Measurements from ENCODE around the gene SRD5A3. TPM values are rescaled to one million over a fixed set of nuclear protein-coding genes. Genes with fewer than 3 reads are reported as not detected.

SRD5A3 gene
- total RNA-seq, 1 experiment from 2014 or later: 26.1 TPM

GRCh38 chr4:55363691-55364351 lies 17.8 kb downstream of the SRD5A3 start:
- DNase-seq (ENCODE audit: unreplicated experiment): no peak
- Mint-ChIP-seq H3K27ac (ENCODE audit: low read depth, unreplicated experiment) (no peak overlapping the region), H3K9me3 (ENCODE audit: unreplicated experiment) (no peaks in the 10 kb centered on the region), H3K36me3 (ENCODE audit: insufficient read depth, unreplicated experiment) (peaks cover 9% of the 10 kb centered on the region), H3K27me3 (ENCODE audit: insufficient read depth, unreplicated experiment) (no peaks in the 10 kb centered on the region), H3K4me3 (ENCODE audit: unreplicated experiment) (no peak overlapping the region), H3K4me1 (ENCODE audit: insufficient read depth, unreplicated experiment) (peaks cover 8% of the 10 kb centered on the region)
- intact Hi-C loops (cut with micrococcal nuclease): no loop called here
- TF ChIP-seq CTCF (IDR thresholded peaks at IDR 0.05; ENCODE audit: unreplicated experiment): no peak
- ChIA-PET POLR2A (interaction anchor here (0.8 to 3.0 kb wide), 2 partner anchors 32 to 59 kb away, joined by 3 to 12 read pairs; partner anchors contain the start of gene TMEM165), CTCF (interaction anchor here (1.1 kb wide), 1 partner anchor 30 kb away, joined by 3 read pairs; no protein-coding TSS in a partner anchor)
- BruUV-seq (replicated peaks): no TSS peak

- DNase-seq (ENCODE audit: unreplicated experiment): no peak
- BruUV-seq (replicated peaks): no TSS peak
- Mint-ChIP-seq H3K27ac (ENCODE audit: low read depth, unreplicated experiment) (no peak overlapping the region), H3K4me3 (ENCODE audit: unreplicated experiment) (no peak overlapping the region), H3K36me3 (ENCODE audit: insufficient read depth, unreplicated experiment) (peaks cover 8% of the 10 kb centered on the region), H3K9me3 (ENCODE audit: unreplicated experiment) (no peaks in the 10 kb centered on the region), H3K27me3 (ENCODE audit: insufficient read depth, unreplicated experiment) (no peaks in the 10 kb centered on the region), H3K4me1 (ENCODE audit: insufficient read depth, unreplicated experiment) (no peaks in the 10 kb centered on the region)
- ChIA-PET POLR2A (interaction anchor here (3.0 kb wide), 1 partner anchor 31 kb away, joined by 12 read pairs; the partner anchor contains the start of gene TMEM165), CTCF (interaction anchor here (1.1 kb wide), 1 partner anchor 44 kb away, joined by 4 read pairs; no protein-coding TSS in a partner anchor)
- no peak for TF ChIP-seq CTCF (IDR thresholded peaks at IDR 0.05; ENCODE audit: unreplicated experiment)
- intact Hi-C loops (cut with micrococcal nuclease): no loop called here
Observed at GRCh38 chr4:55364691-55365344, 18.8 kb downstream of the SRD5A3 start.

GRCh38 chr4:55365345-55365728 lies 19.3 kb downstream of the SRD5A3 start:
- Mint-ChIP-seq H3K27me3 (ENCODE audit: insufficient read depth, unreplicated experiment) (no peaks in the 10 kb centered on the region), H3K4me3 (ENCODE audit: unreplicated experiment) (no peak overlapping the region), H3K9me3 (ENCODE audit: unreplicated experiment) (no peaks in the 10 kb centered on the region), H3K36me3 (ENCODE audit: insufficient read depth, unreplicated experiment) (peaks cover 13% of the 10 kb centered on the region), H3K4me1 (ENCODE audit: insufficient read depth, unreplicated experiment) (no peaks in the 10 kb centered on the region), H3K27ac (ENCODE audit: low read depth, unreplicated experiment) (no peak overlapping the region)
- POLR2A ChIA-PET: interaction anchor here (1.0 to 3.0 kb wide), 2 partner anchors 14 to 30 kb away, joined by 3 to 12 read pairs; partner anchors contain the start of gene TMEM165
- CTCF ChIA-PET: interaction anchor here (1.1 kb wide), 1 partner anchor 43 kb away, joined by 4 read pairs; no protein-coding TSS in a partner anchor
- BruUV-seq (replicated peaks): no TSS peak
- DNase-seq (ENCODE audit: unreplicated experiment): no peak
- intact Hi-C loops (cut with micrococcal nuclease): no loop called here
- TF ChIP-seq CTCF (IDR thresholded peaks at IDR 0.05; ENCODE audit: unreplicated experiment): no peak

- Mint-ChIP-seq H3K27ac (ENCODE audit: low read depth, unreplicated experiment) (no peak overlapping the region), H3K36me3 (ENCODE audit: insufficient read depth, unreplicated experiment) (peaks cover 16% of the 10 kb centered on the region), H3K27me3 (ENCODE audit: insufficient read depth, unreplicated experiment) (no peaks in the 10 kb centered on the region), H3K4me3 (ENCODE audit: unreplicated experiment) (no peak overlapping the region), H3K4me1 (ENCODE audit: insufficient read depth, unreplicated experiment) (no peaks in the 10 kb centered on the region), H3K9me3 (ENCODE audit: unreplicated experiment) (no peaks in the 10 kb centered on the region)
- ChIA-PET CTCF (interaction anchor here (1.2 kb wide), 1 partner anchor 21 kb away, joined by 3 read pairs; the partner anchor contains the start of gene SRD5A3), POLR2A (interaction anchor here (1.0 kb wide), 1 partner anchor 13 kb away, joined by 3 read pairs; no protein-coding TSS in a partner anchor)
- DNase-seq (ENCODE audit: unreplicated experiment): no peak
- no TSS peak for BruUV-seq (replicated peaks)
- intact Hi-C loops (cut with micrococcal nuclease): no loop called here
- no peak for TF ChIP-seq CTCF (IDR thresholded peaks at IDR 0.05; ENCODE audit: unreplicated experiment)
Observed at GRCh38 chr4:55366621-55367020, 20.6 kb downstream of the SRD5A3 start.

Measured in MCF 10A (cell line).